Measurements from ENCODE around the gene ITPKB.

Gene ITPKB

GRCh38 chr1:226692823-226693222 is 46.3 kb downstream of the ITPKB start:
- in situ Hi-C loops (cut with MboI; ENCODE audit: low pct_unique_long_range_greater_than_20kb, low sequenced_read_pairs), result no loop called here

DNA sequence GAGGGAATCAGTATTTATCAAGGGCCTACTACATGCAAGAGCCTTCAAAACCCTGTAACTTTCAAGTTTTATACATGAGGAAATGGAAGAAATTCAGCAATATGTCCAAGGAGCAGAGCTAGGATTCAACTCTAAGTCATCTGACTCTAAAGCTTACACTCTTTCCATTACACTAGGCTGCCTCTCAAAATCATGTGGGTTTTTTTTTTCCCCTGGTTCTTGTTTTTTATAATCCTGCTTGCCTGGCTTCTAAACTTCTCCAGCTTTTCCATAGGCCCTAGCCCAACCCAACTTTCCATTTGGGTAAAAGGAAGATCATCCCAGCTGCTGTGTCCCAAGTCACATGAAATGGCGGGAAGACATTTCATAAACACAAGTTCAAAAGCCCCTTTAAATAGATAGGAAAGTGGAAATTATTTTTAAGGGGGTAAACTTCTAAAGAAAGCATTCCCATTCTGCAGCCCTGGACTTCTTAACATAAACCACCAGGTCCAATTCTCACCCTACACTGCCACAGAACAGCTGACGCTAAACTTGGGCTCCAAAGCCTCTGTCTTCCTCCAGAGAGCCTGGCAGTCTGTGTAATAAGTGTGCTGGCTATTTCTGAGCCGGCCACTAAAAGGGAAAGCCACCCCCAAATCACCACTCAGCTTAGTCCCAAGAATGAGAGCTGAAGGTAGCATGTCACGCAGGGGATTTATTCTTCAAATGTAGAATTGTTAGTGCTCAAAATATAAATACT is 46.9 kb downstream of the ITPKB start:
- in situ Hi-C loops (cut with MboI; ENCODE audit: low pct_unique_long_range_greater_than_20kb, low sequenced_read_pairs), result no loop called here
- no peak for DNase-seq

More at GRCh38 chr1:226692823-226693222, 46.3 kb downstream of the ITPKB start:
- DNase-seq, result no peak

- in situ Hi-C loops (cut with MboI; ENCODE audit: low pct_unique_long_range_greater_than_20kb, low sequenced_read_pairs), result no loop called here
Observed at GRCh38 chr1:226691247-226691646, 47.8 kb downstream of the ITPKB start.

DNA sequence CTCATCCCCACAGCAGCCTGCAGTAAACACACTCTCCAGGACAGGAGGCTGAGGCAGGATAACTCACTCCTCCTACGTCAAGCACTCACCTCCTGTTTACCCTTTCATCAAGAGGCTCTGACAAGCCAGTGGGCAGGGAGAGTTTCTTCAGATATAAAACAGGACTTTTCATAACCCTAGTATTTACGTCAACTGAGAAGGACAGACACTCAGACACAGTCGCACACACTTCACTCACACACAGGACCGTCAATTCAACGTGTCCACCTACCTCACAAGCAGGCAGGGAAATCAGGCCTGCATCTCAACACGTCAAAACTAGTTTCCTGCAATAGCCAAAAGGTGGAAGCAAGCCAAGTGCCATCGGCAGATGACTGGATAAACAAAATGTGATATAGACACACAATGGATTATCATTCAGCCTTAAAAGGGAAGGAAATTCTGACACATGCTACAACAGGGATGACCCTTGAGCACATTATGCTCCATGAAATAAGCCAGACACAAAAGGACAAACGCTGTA is 48.6 kb downstream of the ITPKB start:
- in situ Hi-C loops (cut with MboI; ENCODE audit: low pct_unique_long_range_greater_than_20kb, low sequenced_read_pairs), result no loop called here
- DNase-seq, result no peak

More at GRCh38 chr1:226691247-226691646, 47.8 kb downstream of the ITPKB start:
- DNase-seq, result no peak

GRCh38 chr1:226688808-226689207 is 50.3 kb downstream of the ITPKB start:
- in situ Hi-C loops (cut with MboI; ENCODE audit: low pct_unique_long_range_greater_than_20kb, low sequenced_read_pairs), result no loop called here
- DNase-seq, result no peak

DNA sequence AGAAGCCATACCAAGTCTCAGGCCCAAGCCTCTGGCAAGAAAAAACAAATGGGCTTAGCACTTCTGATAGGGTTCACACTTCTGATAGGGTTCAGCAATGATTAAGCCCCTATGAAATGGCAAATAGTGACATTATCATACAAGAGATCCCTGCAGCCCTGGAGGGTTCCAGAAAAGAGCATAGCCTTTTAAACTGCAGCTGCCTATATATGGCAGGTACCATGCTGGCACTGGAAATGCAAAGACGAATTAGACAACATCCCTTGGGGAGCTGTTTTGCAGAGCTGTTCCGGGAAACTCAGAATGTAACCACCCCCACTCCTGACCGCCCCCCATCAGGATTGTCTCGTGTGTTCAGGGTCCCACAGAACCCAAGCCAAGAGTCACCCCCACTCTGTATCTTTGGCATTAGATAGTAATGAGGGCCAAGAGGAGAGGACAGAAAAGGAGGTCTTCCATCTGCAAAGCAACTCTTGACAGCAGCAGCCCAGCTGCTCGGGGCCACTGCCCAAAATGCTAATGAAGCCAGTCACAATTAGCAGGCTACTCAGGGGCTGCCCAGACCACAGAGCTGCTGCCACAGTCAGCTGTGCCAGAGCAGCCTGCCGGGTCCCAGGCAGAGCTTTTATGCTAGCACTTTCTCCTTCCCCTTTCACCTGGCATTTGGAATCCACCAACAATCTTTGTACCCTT is 50.9 kb downstream of the ITPKB start:
- DNase-seq, result no peak
- in situ Hi-C loops (cut with MboI; ENCODE audit: low pct_unique_long_range_greater_than_20kb, low sequenced_read_pairs), result no loop called here

GRCh38 chr1:226687426-226687825 is 51.7 kb downstream of the ITPKB start:
- DNase-seq, result no peak
- in situ Hi-C loops (cut with MboI; ENCODE audit: low pct_unique_long_range_greater_than_20kb, low sequenced_read_pairs), result no loop called here

GRCh38 chr1:226686440-226687425 is 52.3 kb downstream of the ITPKB start:
- DNase-seq, result no peak
- in situ Hi-C loops (cut with MboI; ENCODE audit: low pct_unique_long_range_greater_than_20kb, low sequenced_read_pairs), result no loop called here

DNA sequence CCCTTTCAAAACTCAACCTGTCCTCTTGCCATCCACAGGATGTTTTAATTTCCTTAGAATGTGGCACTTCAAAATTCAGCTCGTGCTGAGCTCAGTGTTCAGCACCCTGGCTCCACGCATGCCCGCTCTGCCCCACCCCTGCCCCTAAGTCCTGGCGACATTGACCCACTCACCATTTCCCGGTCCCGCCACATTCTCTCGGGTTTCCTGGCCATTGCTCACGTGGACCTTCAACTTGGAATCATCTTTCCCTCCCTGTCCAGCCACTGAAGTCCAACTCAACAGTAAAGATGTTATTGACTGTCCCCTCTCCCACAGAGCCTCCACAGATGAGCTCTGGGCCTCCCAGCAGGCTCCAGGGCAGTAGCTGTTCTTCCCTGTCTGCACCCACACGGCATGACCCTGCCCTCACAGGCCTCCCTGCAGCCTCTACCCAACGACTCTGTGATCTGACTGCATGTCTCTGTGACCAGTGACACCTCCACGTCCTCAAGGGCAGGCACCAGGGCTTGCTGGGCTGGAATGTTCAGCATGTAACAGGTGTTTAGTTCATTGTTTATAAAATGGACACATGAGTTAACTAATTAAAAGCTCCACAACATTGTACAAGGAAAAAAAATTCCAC is 53.8 kb downstream of the ITPKB start:
- in situ Hi-C loops (cut with MboI; ENCODE audit: low pct_unique_long_range_greater_than_20kb, low sequenced_read_pairs), result no loop called here
- DNase-seq, result no peak

GRCh38 chr1:226684026-226684425 is 55.1 kb downstream of the ITPKB start:
- in situ Hi-C loops (cut with MboI; ENCODE audit: low pct_unique_long_range_greater_than_20kb, low sequenced_read_pairs), result no loop called here

DNA sequence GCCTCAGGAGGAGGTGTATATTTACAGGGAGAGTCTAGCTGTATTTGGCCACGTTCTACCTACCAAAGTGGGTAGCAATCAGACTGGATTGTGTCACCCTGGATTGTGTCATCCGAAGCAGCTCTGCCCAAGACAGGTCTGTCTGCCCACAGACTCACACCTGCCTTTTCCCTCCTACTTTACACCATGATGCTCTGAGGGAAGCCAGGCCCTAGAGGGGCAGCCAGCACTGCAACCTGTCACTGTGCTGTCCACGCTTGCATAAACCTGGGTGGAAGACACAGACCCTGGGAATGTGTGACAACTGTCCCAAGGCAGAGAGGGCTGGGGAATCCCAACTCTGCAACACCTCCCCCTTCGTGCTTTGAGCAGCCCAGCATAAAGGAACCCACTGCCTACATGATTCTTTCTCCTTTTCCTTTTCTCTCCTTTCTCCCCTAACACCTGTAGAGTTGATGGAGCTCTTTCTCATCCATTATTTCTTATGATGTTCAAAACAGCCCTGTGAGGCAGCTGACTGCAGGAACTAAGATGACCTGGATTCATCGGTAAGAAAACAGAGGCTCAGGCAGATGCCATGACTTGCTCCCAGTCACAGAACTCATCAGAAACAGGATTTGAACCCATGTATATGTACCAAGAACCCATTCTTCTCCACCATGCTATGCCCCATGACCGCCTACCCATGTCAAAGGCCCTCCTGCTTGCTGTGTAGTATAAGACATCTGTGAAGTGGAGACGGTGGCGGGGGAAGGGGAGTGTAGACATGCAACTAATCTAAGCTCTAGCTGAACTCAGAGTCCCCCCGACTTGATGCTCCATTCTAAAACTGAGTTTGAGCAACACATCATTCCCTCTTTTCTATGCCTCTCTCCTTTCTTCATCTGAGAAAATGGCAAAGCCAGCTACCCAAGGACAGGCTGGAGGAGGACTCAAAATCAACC is 55.9 kb downstream of the ITPKB start:
- DNase-seq, result no peak
- in situ Hi-C loops (cut with MboI; ENCODE audit: low pct_unique_long_range_greater_than_20kb, low sequenced_read_pairs), result no loop called here

More at GRCh38 chr1:226684026-226684425, 55.1 kb downstream of the ITPKB start:
- no peak for DNase-seq

- in situ Hi-C loops (cut with MboI; ENCODE audit: low pct_unique_long_range_greater_than_20kb, low sequenced_read_pairs), result no loop called here
- DNase-seq, result no peak
Observed at GRCh38 chr1:226681652-226682493, 57.2 kb downstream of the ITPKB start.

GRCh38 chr1:226680653-226681052 is 58.4 kb downstream of the ITPKB start:
- no peak for DNase-seq

DNA sequence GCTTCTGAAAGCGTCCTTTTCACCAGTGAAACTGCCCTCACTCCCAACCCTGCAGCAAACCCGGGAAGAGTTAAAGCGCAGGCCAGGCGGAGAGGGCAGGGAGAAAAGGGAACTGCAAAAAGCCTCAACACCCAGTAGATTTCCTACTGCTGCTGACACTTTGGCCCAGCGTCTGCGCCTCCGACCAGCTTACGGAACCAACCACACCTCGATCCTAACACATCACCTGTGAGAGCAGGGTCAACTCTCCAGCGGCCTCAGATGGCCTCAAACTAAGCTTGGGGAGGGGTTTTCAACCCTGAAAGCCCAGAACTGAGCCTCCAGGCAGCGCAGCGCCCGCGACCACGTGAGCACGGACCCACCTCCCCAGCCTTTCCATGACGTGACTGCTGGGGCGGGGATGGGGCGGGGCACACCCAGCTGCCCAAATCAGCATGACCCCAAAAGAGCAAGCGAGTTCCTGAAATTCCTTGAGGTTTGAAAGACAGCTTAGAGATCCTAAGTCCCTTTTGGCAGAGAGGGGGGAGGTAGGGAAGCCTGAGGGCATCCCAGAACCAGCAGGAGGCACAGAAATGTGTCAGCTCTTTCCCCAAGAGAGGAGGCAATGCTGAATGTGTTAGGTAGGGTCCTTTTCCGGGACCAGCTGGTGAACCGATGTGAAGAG is 59.1 kb downstream of the ITPKB start:
- peak; percentile 89 for DNase-seq
- in situ Hi-C loops (cut with MboI; ENCODE audit: low pct_unique_long_range_greater_than_20kb, low sequenced_read_pairs), result no loop called here

More at GRCh38 chr1:226680653-226681052, 58.4 kb downstream of the ITPKB start:
- in situ Hi-C loops (cut with MboI; ENCODE audit: low pct_unique_long_range_greater_than_20kb, low sequenced_read_pairs), result no loop called here

GRCh38 chr1:226679262-226679661 is 59.8 kb downstream of the ITPKB start:
- in situ Hi-C loops (cut with MboI; ENCODE audit: low pct_unique_long_range_greater_than_20kb, low sequenced_read_pairs), result no loop called here
- DNase-seq, result no peak

DNA sequence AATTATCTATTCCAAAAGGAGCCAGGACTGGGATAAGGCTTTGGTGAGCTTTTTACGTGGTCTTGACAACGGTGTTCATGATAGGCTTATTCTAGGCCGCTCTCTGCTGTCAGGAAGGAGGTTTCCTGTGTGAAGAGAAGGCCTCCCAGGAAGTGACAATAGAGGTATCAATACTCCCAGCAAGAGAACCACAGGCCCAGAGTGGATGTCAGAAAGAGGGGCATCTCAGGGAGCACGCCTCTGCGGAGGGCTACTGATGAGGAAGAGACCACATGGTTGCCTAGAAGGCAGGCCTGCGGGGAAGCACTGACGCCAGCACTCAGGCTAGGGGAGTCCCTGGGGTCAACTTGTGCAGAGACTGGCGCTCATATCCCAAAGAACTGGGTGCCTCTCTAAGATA is 60.4 kb downstream of the ITPKB start:
- no peak for DNase-seq
- in situ Hi-C loops (cut with MboI; ENCODE audit: low pct_unique_long_range_greater_than_20kb, low sequenced_read_pairs), result no loop called here
